NCI-H1694 (cell line): ENCODE data around the gene PPHLN1.

Source experiments
- DNase-seq: peaks from one replicate; lab custom pipeline; 2025; lab: John Stamatoyannopoulos, UW

PPHLN1 gene

GRCh38 chr12:42442311-42442759, 116.4 kb downstream of the PPHLN1 start:
- DNase-seq = no peak

GRCh38 chr12:42442888-42443287, 116.9 kb downstream of the PPHLN1 start:
- DNase-seq = no peak

- DNase-seq = no peak
Observed at GRCh38 chr12:42444192-42444943, 118.4 kb downstream of the PPHLN1 start.

GRCh38 chr12:42445891-42446290, 119.9 kb downstream of the PPHLN1 start:
- no peak for DNase-seq

- no peak for DNase-seq
Observed at GRCh38 chr12:42446761-42447160, 120.8 kb downstream of the PPHLN1 start.

GRCh38 chr12:42447371-42447786, 121.4 kb downstream of the PPHLN1 start:
- DNase-seq = no peak

GRCh38 chr12:42448841-42449240, 122.9 kb downstream of the PPHLN1 start:
- DNase-seq = no peak

GRCh38 chr12:42450248-42450647, 124.3 kb downstream of the PPHLN1 start:
- DNase-seq = no peak

- no peak for DNase-seq
Observed at GRCh38 chr12:42458575-42458974, 132.6 kb downstream of the PPHLN1 start.

GRCh38 chr12:42459336-42459847, 133.4 kb downstream of the PPHLN1 start:
- no peak for DNase-seq

- DNase-seq = no peak
Observed at GRCh38 chr12:42462486-42462885, 136.5 kb downstream of the PPHLN1 start.

GRCh38 chr12:42463671-42464070, 137.7 kb downstream of the PPHLN1 start:
- DNase-seq = no peak

GRCh38 chr12:42468341-42468821, 142.4 kb downstream of the PPHLN1 start:
- DNase-seq = no peak

GRCh38 chr12:42468921-42469320, 143.0 kb downstream of the PPHLN1 start:
- DNase-seq = no peak

GRCh38 chr12:42469355-42470175, 143.6 kb downstream of the PPHLN1 start:
- DNase-seq = no peak

GRCh38 chr12:42472376-42472775, 146.4 kb downstream of the PPHLN1 start:
- no peak for DNase-seq

- DNase-seq = no peak
Observed at GRCh38 chr12:42473130-42473529, 147.2 kb downstream of the PPHLN1 start.

- no peak for DNase-seq
Observed at GRCh38 chr12:42473561-42473960, 147.6 kb downstream of the PPHLN1 start.

GRCh38 chr12:42474391-42474790, 148.4 kb downstream of the PPHLN1 start:
- DNase-seq = no peak

- no peak for DNase-seq
Observed at GRCh38 chr12:42475106-42475505, 149.1 kb downstream of the PPHLN1 start.

GRCh38 chr12:42477941-42478340, 152.0 kb downstream of the PPHLN1 start:
- DNase-seq = no peak

- DNase-seq = no peak
Observed at GRCh38 chr12:42481368-42481767, 155.4 kb downstream of the PPHLN1 start.
